Ovary (tissue), 3 donors: ENCODE data around the gene TSHZ2.

ENCODE experiments used
- POLR2A ChIP-seq: fragments of 450-650 bp; IDR thresholded peaks from one replicate; pipeline ENCODE4 v1.6.1; 2017; ENCODE audit warnings: antibody characterized with exemption, mild to moderate bottlenecking, moderate library complexity
- TF ChIP-seq, protein P1 (sequence below), 3 donors: fragments of 450-650 bp in 2 of 3; fragments of 200-600 bp in 1 of 3; IDR thresholded peaks; one replicate each; pipeline versions ENCODE4 v1.5.1 to v1.8.0; 2016 to 2022; ENCODE audit warnings: antibody characterized with exemption in 3 of 3, mild to moderate bottlenecking in 1 of 3
- donor health status: DM: no; HTN: no; CAD: no.

- TF ChIP-seq, protein P1, sequence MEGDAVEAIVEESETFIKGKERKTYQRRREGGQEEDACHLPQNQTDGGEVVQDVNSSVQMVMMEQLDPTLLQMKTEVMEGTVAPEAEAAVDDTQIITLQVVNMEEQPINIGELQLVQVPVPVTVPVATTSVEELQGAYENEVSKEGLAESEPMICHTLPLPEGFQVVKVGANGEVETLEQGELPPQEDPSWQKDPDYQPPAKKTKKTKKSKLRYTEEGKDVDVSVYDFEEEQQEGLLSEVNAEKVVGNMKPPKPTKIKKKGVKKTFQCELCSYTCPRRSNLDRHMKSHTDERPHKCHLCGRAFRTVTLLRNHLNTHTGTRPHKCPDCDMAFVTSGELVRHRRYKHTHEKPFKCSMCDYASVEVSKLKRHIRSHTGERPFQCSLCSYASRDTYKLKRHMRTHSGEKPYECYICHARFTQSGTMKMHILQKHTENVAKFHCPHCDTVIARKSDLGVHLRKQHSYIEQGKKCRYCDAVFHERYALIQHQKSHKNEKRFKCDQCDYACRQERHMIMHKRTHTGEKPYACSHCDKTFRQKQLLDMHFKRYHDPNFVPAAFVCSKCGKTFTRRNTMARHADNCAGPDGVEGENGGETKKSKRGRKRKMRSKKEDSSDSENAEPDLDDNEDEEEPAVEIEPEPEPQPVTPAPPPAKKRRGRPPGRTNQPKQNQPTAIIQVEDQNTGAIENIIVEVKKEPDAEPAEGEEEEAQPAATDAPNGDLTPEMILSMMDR (IDR thresholded peaks at IDR 0.05): no peak
- no peak for TF ChIP-seq POLR2A
Observed at GRCh38 chr20:53497246-53497645, 525.1 kb downstream of the TSHZ2 start.
